HG03095 (cell line): ENCODE results near the gene MIS12.

ENCODE experiments used
- ATAC-seq: cut with Tn5 transposase; IDR thresholded peaks from one replicate; pipeline ENCODE4 v1.9.1; 2021; ENCODE audit warnings: moderate library complexity; ENCODE audit not compliant: unreplicated experiment

MIS12 gene

GRCh38 chr17:5486206-5487124, at the start of gene MIS12:
Gene MIS12 (plus strand): TSS chr17:5486566. CDS start chr17:5488863, 2,297 bp downstream.
- peak; percentile 69 for ATAC-seq

- no peak for ATAC-seq
These were observed 48.5 kb upstream of the MIS12 start for GRCh38 chr17:5437721-5438317.

- peak; percentile 73 for ATAC-seq
These were observed 47.5 kb upstream of the MIS12 start, which contains the start of gene C1QBP for GRCh38 chr17:5438716-5439445. Gene C1QBP (minus strand): TSS chr17:5439155. CDS start chr17:5439073, 82 bp downstream.

GRCh38 chr17:5439446-5439764, 47.0 kb upstream of the MIS12 start:
- no peak for ATAC-seq

- ATAC-seq: no peak
These were observed 42.6 kb upstream of the MIS12 start for GRCh38 chr17:5443728-5444127.

- no peak for ATAC-seq
These were observed 42.2 kb upstream of the MIS12 start for GRCh38 chr17:5444209-5444608.

GRCh38 chr17:5446786-5447185, 39.6 kb upstream of the MIS12 start:
- no peak for ATAC-seq

- ATAC-seq: no peak
These were observed 21.5 kb upstream of the MIS12 start for GRCh38 chr17:5464717-5465507.

GRCh38 chr17:5466295-5466694, 20.1 kb upstream of the MIS12 start:
- no peak for ATAC-seq

GRCh38 chr17:5467416-5467815, 18.9 kb upstream of the MIS12 start:
- no peak for ATAC-seq

GRCh38 chr17:5468075-5468473, 18.3 kb upstream of the MIS12 start:
- no peak for ATAC-seq

GRCh38 chr17:5472511-5472910, 13.9 kb upstream of the MIS12 start:
- ATAC-seq: no peak

- no peak for ATAC-seq
These were observed 12.5 kb upstream of the MIS12 start for GRCh38 chr17:5473906-5474305.

GRCh38 chr17:5478992-5479391, 7.4 kb upstream of the MIS12 start:
- ATAC-seq: no peak

- ATAC-seq: no peak
These were observed 5.4 kb upstream of the MIS12 start for GRCh38 chr17:5480962-5481361.

- ATAC-seq: no peak
These were observed 4.9 kb upstream of the MIS12 start for GRCh38 chr17:5481451-5481850.

GRCh38 chr17:5485270-5486205, 828 bp upstream of the MIS12 start, which contains the start of gene DERL2:
Gene DERL2 (minus strand): TSS chr17:5486178. CDS start chr17:5486161, 17 bp downstream.
- ATAC-seq: peak; percentile 10

GRCh38 chr17:5488752-5489151, 2.4 kb downstream of the MIS12 start:
- no peak for ATAC-seq

GRCh38 chr17:5492970-5493369, 6.6 kb downstream of the MIS12 start:
- ATAC-seq: no peak
